ENCODE data around the gene SRD5A1.

SRD5A1 gene

GRCh38 chr5:6656680-6657079 lies 23.4 kb downstream of the SRD5A1 start:
- 97% methylated on average over 5 of the region's 5 CpGs for WGBS
- Histone ChIP-seq H2AK5ac (ENCODE audit: low read length, severe bottlenecking) (no peak overlapping the region), H3K4me1 (ENCODE audit: control insufficient read depth, insufficient read depth, low read depth, low read length) (peaks cover 5% of the 10 kb centered on the region), H3K36me3 (ENCODE audit: control insufficient read depth in 1 of 2, insufficient read depth in 2 of 2, low read depth in 1 of 2, low read length in 2 of 2) (peaks cover 40 to 71% of the 10 kb centered on the region in 2 experiments), H3K79me1 (replicated peaks; ENCODE audit: low read length, poor library complexity, severe bottlenecking) (peaks cover 13% of the 10 kb centered on the region), H4K8ac (ENCODE audit: low read length) (no peak overlapping the region), H2BK120ac (ENCODE audit: low read depth, low read length) (no peak overlapping the region), H3K4me2 (ENCODE audit: low read length, poor library complexity, severe bottlenecking) (no peak overlapping the region), H3K4me3 (ENCODE audit: insufficient read depth in 1 of 2, low read depth in 1 of 2, low read length in 2 of 2) (no peak overlapping the region), H4K91ac (ENCODE audit: low read length) (no peak overlapping the region), H3K9ac (ENCODE audit: low read length) (no peak overlapping the region), H3K14ac (ENCODE audit: low read length in 2 of 2) (no peak overlapping the region), H2BK12ac (ENCODE audit: low read length in 2 of 2) (no peak overlapping the region), H3K27me3 (ENCODE audit: control insufficient read depth in 1 of 2, insufficient read depth in 1 of 2, low read length in 2 of 2) (no peaks in the 10 kb centered on the region), H2AFZ (ENCODE audit: low read depth, low read length) (no peak overlapping the region), H3K4ac (ENCODE audit: low read depth in 1 of 2, low read length in 2 of 2) (no peak overlapping the region), H2BK15ac (ENCODE audit: low read depth, poor library complexity, severe bottlenecking) (no peak overlapping the region), H2BK5ac (ENCODE audit: low read depth, low read length, poor library complexity, severe bottlenecking) (no peak overlapping the region), H3K18ac (ENCODE audit: low read depth in 1 of 2, low read length in 2 of 2) (no peak overlapping the region), H3K27ac (ENCODE audit: low read length, poor library complexity, severe bottlenecking) (no peak overlapping the region), H3K9me3 (ENCODE audit: control insufficient read depth, low read length) (peaks cover 24% of the 10 kb centered on the region), H3K23ac (ENCODE audit: low read length in 2 of 2) (no peak overlapping the region)
- DNase-seq = no peak

GRCh38 chr5:6659941-6660684 lies 26.9 kb downstream of the SRD5A1 start:
- H2AK5ac ChIP-seq (ENCODE audit: low read length, severe bottlenecking) = no peak overlapping the region
- H2BK12ac ChIP-seq (ENCODE audit: low read length in 2 of 2) = no peak overlapping the region
- H3K18ac ChIP-seq (ENCODE audit: low read depth in 1 of 2, low read length in 2 of 2) = no peak overlapping the region
- H3K4me1 ChIP-seq (ENCODE audit: control insufficient read depth, insufficient read depth, low read depth, low read length) = peaks cover 3% of the 10 kb centered on the region
- H3K4ac ChIP-seq (ENCODE audit: low read depth in 1 of 2, low read length in 2 of 2) = no peak overlapping the region
- H3K9me3 ChIP-seq (ENCODE audit: control insufficient read depth, low read length) = peaks cover 24% of the 10 kb centered on the region
- no peak overlapping the region for H3K27ac ChIP-seq (ENCODE audit: low read length, poor library complexity, severe bottlenecking)
- H2AFZ ChIP-seq (ENCODE audit: low read depth, low read length) = no peak overlapping the region
- H4K91ac ChIP-seq (ENCODE audit: low read length) = no peak overlapping the region
- no peak overlapping the region for H3K9ac ChIP-seq (ENCODE audit: low read length)
- no peak overlapping the region for H3K23ac ChIP-seq (ENCODE audit: low read length in 2 of 2)
- H3K14ac ChIP-seq (ENCODE audit: low read length in 2 of 2) = no peak overlapping the region
- H3K4me2 ChIP-seq (ENCODE audit: low read length, poor library complexity, severe bottlenecking) = no peak overlapping the region
- H2BK5ac ChIP-seq (ENCODE audit: low read depth, low read length, poor library complexity, severe bottlenecking) = no peak overlapping the region
- no peak for DNase-seq
- no peaks in the 10 kb centered on the region for H3K27me3 ChIP-seq (ENCODE audit: control insufficient read depth in 1 of 2, insufficient read depth in 1 of 2, low read length in 2 of 2)
- no peak overlapping the region for H2BK15ac ChIP-seq (ENCODE audit: low read depth, poor library complexity, severe bottlenecking)
- H3K79me1 ChIP-seq (replicated peaks; ENCODE audit: low read length, poor library complexity, severe bottlenecking) = no peaks in the 10 kb centered on the region
- WGBS = 96% methylated on average over 12 of the region's 13 CpGs
- H3K4me3 ChIP-seq (ENCODE audit: insufficient read depth in 1 of 2, low read depth in 1 of 2, low read length in 2 of 2) = no peak overlapping the region
- no peak overlapping the region for H2BK120ac ChIP-seq (ENCODE audit: low read depth, low read length)
- peaks cover 49 to 68% of the 10 kb centered on the region in 2 experiments for H3K36me3 ChIP-seq (ENCODE audit: control insufficient read depth in 1 of 2, insufficient read depth in 2 of 2, low read depth in 1 of 2, low read length in 2 of 2)
- H4K8ac ChIP-seq (ENCODE audit: low read length) = no peak overlapping the region

GRCh38 chr5:6660688-6661087 lies 27.4 kb downstream of the SRD5A1 start:
- Histone ChIP-seq H2BK15ac (ENCODE audit: low read depth, poor library complexity, severe bottlenecking) (no peak overlapping the region), H3K36me3 (ENCODE audit: control insufficient read depth in 1 of 2, insufficient read depth in 2 of 2, low read depth in 1 of 2, low read length in 2 of 2) (peaks cover 45 to 62% of the 10 kb centered on the region in 2 experiments), H3K18ac (ENCODE audit: low read depth in 1 of 2, low read length in 2 of 2) (no peak overlapping the region), H2BK5ac (ENCODE audit: low read depth, low read length, poor library complexity, severe bottlenecking) (no peak overlapping the region), H2AK5ac (ENCODE audit: low read length, severe bottlenecking) (no peak overlapping the region), H3K9me3 (ENCODE audit: control insufficient read depth, low read length) (peaks cover 18% of the 10 kb centered on the region), H4K8ac (ENCODE audit: low read length) (no peak overlapping the region), H3K4me2 (ENCODE audit: low read length, poor library complexity, severe bottlenecking) (no peak overlapping the region), H4K91ac (ENCODE audit: low read length) (no peak overlapping the region), H2BK12ac (ENCODE audit: low read length in 2 of 2) (no peak overlapping the region), H2BK120ac (ENCODE audit: low read depth, low read length) (no peak overlapping the region), H3K4me3 (ENCODE audit: insufficient read depth in 1 of 2, low read depth in 1 of 2, low read length in 2 of 2) (no peak overlapping the region), H3K23ac (ENCODE audit: low read length in 2 of 2) (no peak overlapping the region), H3K9ac (ENCODE audit: low read length) (no peak overlapping the region), H3K79me1 (replicated peaks; ENCODE audit: low read length, poor library complexity, severe bottlenecking) (no peaks in the 10 kb centered on the region), H3K27me3 (ENCODE audit: control insufficient read depth in 1 of 2, insufficient read depth in 1 of 2, low read length in 2 of 2) (no peaks in the 10 kb centered on the region), H3K4ac (ENCODE audit: low read depth in 1 of 2, low read length in 2 of 2) (no peak overlapping the region), H3K4me1 (ENCODE audit: control insufficient read depth, insufficient read depth, low read depth, low read length) (peaks cover 3% of the 10 kb centered on the region), H2AFZ (ENCODE audit: low read depth, low read length) (no peak overlapping the region), H3K27ac (ENCODE audit: low read length, poor library complexity, severe bottlenecking) (no peak overlapping the region), H3K14ac (ENCODE audit: low read length in 2 of 2) (no peak overlapping the region)
- no peak for DNase-seq
- 100% methylated on average over 2 of the region's 3 CpGs for WGBS

- H4K91ac ChIP-seq (ENCODE audit: low read length) = no peak overlapping the region
- DNase-seq = no peak
- peaks cover 3% of the 10 kb centered on the region for H3K79me1 ChIP-seq (replicated peaks; ENCODE audit: low read length, poor library complexity, severe bottlenecking)
- no peak overlapping the region for H3K18ac ChIP-seq (ENCODE audit: low read depth in 1 of 2, low read length in 2 of 2)
- H3K4me2 ChIP-seq (ENCODE audit: low read length, poor library complexity, severe bottlenecking) = no peak overlapping the region
- no peak overlapping the region for H4K8ac ChIP-seq (ENCODE audit: low read length)
- H2BK15ac ChIP-seq (ENCODE audit: low read depth, poor library complexity, severe bottlenecking) = no peak overlapping the region
- no peak overlapping the region for H3K4ac ChIP-seq (ENCODE audit: low read depth in 1 of 2, low read length in 2 of 2)
- H3K36me3 ChIP-seq (ENCODE audit: control insufficient read depth in 1 of 2, insufficient read depth in 2 of 2, low read depth in 1 of 2, low read length in 2 of 2) = peaks cover 31 to 40% of the 10 kb centered on the region in 2 experiments
- peaks cover 4% of the 10 kb centered on the region for H3K4me1 ChIP-seq (ENCODE audit: control insufficient read depth, insufficient read depth, low read depth, low read length)
- H3K23ac ChIP-seq (ENCODE audit: low read length in 2 of 2) = no peak overlapping the region
- H3K14ac ChIP-seq (ENCODE audit: low read length in 2 of 2) = no peak overlapping the region
- no peak overlapping the region for H3K4me3 ChIP-seq (ENCODE audit: insufficient read depth in 1 of 2, low read depth in 1 of 2, low read length in 2 of 2)
- H3K9ac ChIP-seq (ENCODE audit: low read length) = no peak overlapping the region
- no peaks in the 10 kb centered on the region for H3K27me3 ChIP-seq (ENCODE audit: control insufficient read depth in 1 of 2, insufficient read depth in 1 of 2, low read length in 2 of 2)
- no peaks in the 10 kb centered on the region for H3K9me3 ChIP-seq (ENCODE audit: control insufficient read depth, low read length)
- no peak overlapping the region for H2BK120ac ChIP-seq (ENCODE audit: low read depth, low read length)
- no peak overlapping the region for H2AK5ac ChIP-seq (ENCODE audit: low read length, severe bottlenecking)
- H2AFZ ChIP-seq (ENCODE audit: low read depth, low read length) = no peak overlapping the region
- H3K27ac ChIP-seq (ENCODE audit: low read length, poor library complexity, severe bottlenecking) = no peak overlapping the region
- no peak overlapping the region for H2BK5ac ChIP-seq (ENCODE audit: low read depth, low read length, poor library complexity, severe bottlenecking)
- H2BK12ac ChIP-seq (ENCODE audit: low read length in 2 of 2) = no peak overlapping the region
- WGBS = 91% methylated on average over 15 of the region's 15 CpGs
These were observed 33.5 kb downstream of the SRD5A1 start for GRCh38 chr5:6666762-6667161.
